SK-N-SH (cell line): Measurements from ENCODE around the gene PRRT4.

ENCODE experiments used
- CTCF ChIP-seq: fragments of 200-600 bp; sonication (generic); IDR thresholded peaks from 2 replicates; pipeline ENCODE4 v1.6.1; 2017; ENCODE audit warnings: antibody characterized with exemption, mild to moderate bottlenecking, moderate library complexity
- EP300 ChIP-seq, 2 experiments: IDR thresholded peaks; 2 replicates each; pipeline versions ENCODE4 v1.4.0 to v1.6.1; 2012; ENCODE audit warnings: borderline replicate concordance in 1 of 2, low read depth in 1 of 2, low read length in 1 of 2
- EZH2phosphoT487 ChIP-seq: fragments of 200-600 bp; sonication (generic); IDR thresholded peaks from 2 replicates; pipeline ENCODE4 v1.6.1; 2017; ENCODE audit warnings: low read depth, mixed run types, mild to moderate bottlenecking, antibody characterized with exemption, moderate library complexity, borderline replicate concordance
- FOXM1 ChIP-seq: IDR thresholded peaks from 2 replicates; pipeline ENCODE4 v1.4.0; 2012; ENCODE audit warnings: low read depth, mild to moderate bottlenecking
- GABPA ChIP-seq: IDR thresholded peaks from 2 replicates; pipeline ENCODE4 v1.4.0; 2012; ENCODE audit warnings: low read depth, mild to moderate bottlenecking
- MXI1 ChIP-seq: IDR thresholded peaks from 2 replicates; pipeline ENCODE4 v1.6.1; 2012; ENCODE audit warnings: mild to moderate bottlenecking, low read depth, low read length, improper control_type of control experiment
- POLR2AphosphoS5 ChIP-seq: IDR thresholded peaks from 2 replicates; pipeline ENCODE4 v1.6.1; 2012; ENCODE audit warnings: low read depth, low read length
- REST ChIP-seq: IDR thresholded peaks from 2 replicates; pipeline ENCODE4 v1.6.1; 2012; ENCODE audit warnings: mild to moderate bottlenecking, low read depth, low read length, moderate library complexity
- TAF1 ChIP-seq: IDR thresholded peaks from 2 replicates; pipeline ENCODE4 v1.6.1; 2012; ENCODE audit warnings: low read depth, mild to moderate bottlenecking, low read length, moderate library complexity, borderline replicate concordance
- USF2 ChIP-seq: fragments of 150-350 bp; IDR thresholded peaks from 2 replicates; pipeline ENCODE4 v1.6.1; 2017; ENCODE audit warnings: antibody characterized with exemption, low read length, low read depth, borderline replicate concordance
- YY1 ChIP-seq: IDR thresholded peaks from 2 replicates; pipeline ENCODE4 v1.4.0; 2012; ENCODE audit warnings: low read depth, mild to moderate bottlenecking
- ZBTB33 ChIP-seq: IDR thresholded peaks from 2 replicates; pipeline ENCODE4 v1.4.0; 2012; ENCODE audit warnings: low read depth, borderline replicate concordance

- TF ChIP-seq REST, result no peak
- no peak for TF ChIP-seq CTCF
- TF ChIP-seq EZH2phosphoT487, result no peak
- TF ChIP-seq EP300 (IDR thresholded peaks at IDR 0.05; ENCODE audit: borderline replicate concordance in 1 of 2, low read depth in 1 of 2, low read length in 1 of 2), result peak; percentile 22 to 96; a peak in 3 of 4 replicates
- no peak for TF ChIP-seq GABPA
- no peak for TF ChIP-seq POLR2AphosphoS5
- TF ChIP-seq TAF1, result no peak
- no peak for TF ChIP-seq FOXM1
- no peak for TF ChIP-seq USF2
- TF ChIP-seq MXI1, result no peak; the same call in 1 of the 2 replicates
- no peak for TF ChIP-seq ZBTB33
- no peak for TF ChIP-seq YY1
Observed at GRCh38 chr7:128363261-128363721, 1.8 kb upstream of the PRRT4 start.
